ENCODE results near the gene ADAMTSL2.

The ADAMTSL2 gene

DNA sequence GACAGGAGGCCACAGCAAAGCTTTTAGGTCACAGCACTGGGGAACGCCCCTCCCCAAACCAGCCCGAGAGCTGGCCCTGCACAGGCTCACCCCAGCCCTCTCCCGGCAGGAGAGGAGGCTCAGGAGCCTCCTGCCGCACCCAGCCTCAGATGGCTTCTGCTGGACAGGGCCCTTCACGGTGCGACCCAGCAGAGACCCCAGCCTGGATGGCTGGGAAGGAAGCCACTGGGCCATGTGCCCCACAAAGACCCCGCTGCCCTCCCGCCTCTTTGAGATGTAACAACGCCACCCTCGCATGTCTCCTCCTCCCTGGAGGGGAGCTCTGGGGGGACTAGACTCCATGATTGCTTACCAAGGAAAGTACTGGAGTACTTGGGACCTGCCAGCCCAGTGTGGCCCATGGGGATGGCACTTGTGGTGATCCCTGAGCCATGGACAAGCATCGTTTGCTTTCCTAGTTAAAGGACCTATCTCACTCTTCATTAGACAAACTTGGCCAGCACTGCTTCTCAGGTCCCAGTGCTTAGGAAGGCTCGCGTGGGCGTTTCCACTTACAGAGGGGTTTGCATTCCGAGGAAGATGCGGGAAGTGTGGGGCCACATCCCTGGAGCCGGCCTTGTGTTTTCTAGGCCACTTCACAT lies 18.8 kb upstream of the ADAMTSL2 start:
- H3K9me3 Mint-ChIP-seq = no peaks in the 10 kb centered on the region
- H3K4me3 Mint-ChIP-seq = peak overlapping the region in 1 of 3 experiments; percentile 40
- no peaks in the 10 kb centered on the region for H3K36me3 Mint-ChIP-seq (ENCODE audit: low read depth)
- no peak for TF ChIP-seq CTCF (IDR thresholded peaks at IDR 0.05; ENCODE audit: unreplicated experiment in 3 of 3)
- H3K27ac Mint-ChIP-seq = peak overlapping the region; percentile 55 to 93 (median 93)
- no peaks in the 10 kb centered on the region for H3K27me3 Mint-ChIP-seq (ENCODE audit: low read depth)
- peaks cover 40% of the 10 kb centered on the region for H3K4me1 Mint-ChIP-seq

DNA sequence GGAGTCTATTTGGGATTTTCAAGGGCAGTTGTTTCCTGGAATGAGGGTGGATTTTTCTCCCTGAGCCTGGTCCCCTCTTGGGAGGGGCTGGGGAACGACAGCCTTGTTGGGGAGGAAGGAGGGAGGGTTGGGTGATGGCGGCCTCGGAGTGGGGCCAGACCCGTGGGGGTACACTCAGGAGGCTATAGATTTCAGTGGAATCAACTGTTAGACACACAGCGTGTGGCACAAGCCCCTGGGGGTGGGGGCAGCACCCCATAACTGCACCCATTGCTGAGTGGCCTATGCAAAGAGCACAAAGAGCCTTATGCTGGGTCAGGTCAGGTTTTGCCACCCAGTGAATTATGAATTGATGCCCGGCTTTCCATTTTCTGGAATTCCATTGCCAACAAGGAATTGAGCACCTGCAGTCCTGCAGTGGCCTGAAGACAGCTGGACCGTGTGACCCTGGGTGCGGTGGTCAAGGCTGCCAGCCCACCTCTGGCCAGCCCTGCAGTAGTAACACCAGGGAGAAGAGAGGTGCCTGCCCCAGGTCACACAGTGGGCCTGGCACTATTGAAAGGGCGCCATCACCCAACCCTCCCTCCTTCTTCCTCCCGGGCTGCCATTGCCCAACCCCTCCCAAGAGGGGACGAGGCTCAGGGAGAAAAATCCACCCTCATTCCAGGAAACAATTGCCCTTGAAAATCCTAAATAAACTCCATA lies 18.1 kb upstream of the ADAMTSL2 start:
- Mint-ChIP-seq H3K4me1 (peaks cover 45% of the 10 kb centered on the region), H3K27me3 (ENCODE audit: low read depth) (no peaks in the 10 kb centered on the region), H3K4me3 (no peak overlapping the region), H3K9me3 (no peaks in the 10 kb centered on the region), H3K27ac (peak overlapping the region; percentile 55 to 93 (median 93)), H3K36me3 (ENCODE audit: low read depth) (no peaks in the 10 kb centered on the region)
- TF ChIP-seq CTCF (IDR thresholded peaks at IDR 0.05; ENCODE audit: unreplicated experiment in 3 of 3) = no peak

DNA sequence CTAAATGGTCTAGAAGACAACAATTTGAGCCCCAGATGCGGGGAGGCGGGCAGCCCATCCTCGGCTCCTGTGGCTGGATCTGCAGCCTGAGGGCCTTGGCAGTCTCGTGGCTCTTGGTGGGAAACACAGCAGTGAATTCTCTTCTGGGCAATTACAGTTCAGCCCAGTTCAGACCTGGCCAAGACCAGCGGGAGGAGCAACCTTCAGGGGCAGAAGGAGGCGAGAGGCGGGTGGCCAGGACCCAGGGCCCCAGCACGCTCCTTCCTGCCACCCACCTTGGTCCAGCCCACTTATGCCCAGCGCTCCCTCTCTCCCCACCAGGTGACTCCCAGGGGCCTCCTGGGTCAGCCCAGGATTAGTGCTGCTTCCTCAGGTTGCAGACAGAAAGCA lies 17.5 kb upstream of the ADAMTSL2 start:
- Mint-ChIP-seq H3K4me1 (peaks cover 50% of the 10 kb centered on the region), H3K9me3 (no peaks in the 10 kb centered on the region), H3K36me3 (ENCODE audit: low read depth) (no peaks in the 10 kb centered on the region), H3K27ac (peak overlapping the region in 1 of 3 experiments; percentile 45), H3K27me3 (ENCODE audit: low read depth) (no peaks in the 10 kb centered on the region), H3K4me3 (no peak overlapping the region)
- TF ChIP-seq CTCF (IDR thresholded peaks at IDR 0.05; ENCODE audit: unreplicated experiment in 3 of 3) = no peak

DNA sequence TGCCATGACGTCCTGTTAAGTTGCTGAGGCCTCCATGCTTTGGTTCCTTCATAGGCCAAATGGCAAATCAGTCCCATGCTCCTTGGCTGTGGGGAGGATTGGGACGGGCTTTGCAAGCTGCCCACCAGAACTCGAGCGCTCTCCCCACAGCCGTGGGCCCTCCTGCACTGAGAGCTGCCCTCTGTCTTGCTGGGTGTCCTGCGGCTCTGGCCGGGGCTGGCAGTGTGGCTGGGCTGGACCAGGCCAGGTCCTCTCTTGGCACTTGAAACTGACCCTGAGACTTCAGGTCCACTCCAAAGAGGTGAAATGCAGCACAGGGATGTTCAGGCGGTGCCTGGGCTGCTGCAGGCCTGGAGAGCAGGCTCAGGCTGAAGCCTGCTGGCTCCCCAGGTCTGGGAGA lies 16.8 kb upstream of the ADAMTSL2 start:
- no peak overlapping the region for H3K27ac Mint-ChIP-seq
- no peaks in the 10 kb centered on the region for H3K9me3 Mint-ChIP-seq
- peaks cover 54% of the 10 kb centered on the region for H3K4me1 Mint-ChIP-seq
- TF ChIP-seq CTCF (IDR thresholded peaks at IDR 0.05; ENCODE audit: unreplicated experiment in 3 of 3) = no peak
- H3K27me3 Mint-ChIP-seq (ENCODE audit: low read depth) = peaks cover 4% of the 10 kb centered on the region
- H3K36me3 Mint-ChIP-seq (ENCODE audit: low read depth) = no peaks in the 10 kb centered on the region
- no peak overlapping the region for H3K4me3 Mint-ChIP-seq

DNA sequence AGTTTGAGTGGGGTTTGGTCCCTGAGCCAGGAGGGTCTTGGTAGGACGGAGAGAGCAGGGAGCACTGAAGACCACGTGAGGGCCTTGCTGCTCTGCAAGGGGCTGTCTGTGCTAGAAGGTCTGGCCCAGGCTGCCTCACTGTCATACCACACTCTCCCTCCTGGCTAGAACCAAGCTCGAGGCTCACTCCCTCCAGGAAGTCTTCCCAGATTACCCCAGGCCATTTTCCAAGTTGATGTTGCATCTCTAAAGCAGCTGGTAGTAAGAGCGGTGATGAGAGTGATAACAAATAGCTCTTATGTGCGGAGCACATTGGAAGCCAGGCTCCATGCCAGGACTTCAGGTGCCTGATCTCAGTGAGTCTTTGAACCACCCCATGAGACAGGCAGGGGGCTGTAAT lies 16.3 kb upstream of the ADAMTSL2 start:
- no peak for TF ChIP-seq CTCF (IDR thresholded peaks at IDR 0.05; ENCODE audit: unreplicated experiment in 3 of 3)
- Mint-ChIP-seq H3K36me3 (ENCODE audit: low read depth) (no peaks in the 10 kb centered on the region), H3K4me1 (peaks cover 59% of the 10 kb centered on the region), H3K9me3 (no peaks in the 10 kb centered on the region), H3K27me3 (ENCODE audit: low read depth) (peaks cover 4% of the 10 kb centered on the region), H3K4me3 (no peak overlapping the region), H3K27ac (peak overlapping the region in 2 of 3 experiments; percentile 22 to 64)
